Measurements from ENCODE around the gene PDCD1LG2.

- TF ChIP-seq, protein P1, sequence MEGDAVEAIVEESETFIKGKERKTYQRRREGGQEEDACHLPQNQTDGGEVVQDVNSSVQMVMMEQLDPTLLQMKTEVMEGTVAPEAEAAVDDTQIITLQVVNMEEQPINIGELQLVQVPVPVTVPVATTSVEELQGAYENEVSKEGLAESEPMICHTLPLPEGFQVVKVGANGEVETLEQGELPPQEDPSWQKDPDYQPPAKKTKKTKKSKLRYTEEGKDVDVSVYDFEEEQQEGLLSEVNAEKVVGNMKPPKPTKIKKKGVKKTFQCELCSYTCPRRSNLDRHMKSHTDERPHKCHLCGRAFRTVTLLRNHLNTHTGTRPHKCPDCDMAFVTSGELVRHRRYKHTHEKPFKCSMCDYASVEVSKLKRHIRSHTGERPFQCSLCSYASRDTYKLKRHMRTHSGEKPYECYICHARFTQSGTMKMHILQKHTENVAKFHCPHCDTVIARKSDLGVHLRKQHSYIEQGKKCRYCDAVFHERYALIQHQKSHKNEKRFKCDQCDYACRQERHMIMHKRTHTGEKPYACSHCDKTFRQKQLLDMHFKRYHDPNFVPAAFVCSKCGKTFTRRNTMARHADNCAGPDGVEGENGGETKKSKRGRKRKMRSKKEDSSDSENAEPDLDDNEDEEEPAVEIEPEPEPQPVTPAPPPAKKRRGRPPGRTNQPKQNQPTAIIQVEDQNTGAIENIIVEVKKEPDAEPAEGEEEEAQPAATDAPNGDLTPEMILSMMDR (IDR thresholded peaks at IDR 0.05): no peak
- TF ChIP-seq EP300 (IDR thresholded peaks at IDR 0.05): no peak
Observed at GRCh38 chr9:5493679-5494511, 16.4 kb upstream of the PDCD1LG2 start.

Measured in stomach (tissue), 4 donors.